OCI-LY1 (cell line): ENCODE measurements around the gene TLE2.
"Not testable (repeated sequence)": the region's sequence is repeated elsewhere in the genome, so short reads cannot be mapped to it uniquely, and the experiment has no call there.

Experiments used
- CTCF ChIP-seq: fragments of 200-600 bp; sonication (generic), shearing (Covaris generic); IDR thresholded peaks from 2 replicates; pipeline ENCODE4 v1.5.1; 2017; ENCODE audit warnings: mild to moderate bottlenecking, antibody characterized with exemption, low read length, moderate library complexity, mixed read lengths
- EZH2 ChIP-seq: fragments of 200-600 bp; sonication (generic), shearing (Covaris generic); IDR thresholded peaks from 2 replicates; pipeline ENCODE4 v1.8.0; 2017; ENCODE audit warnings: borderline replicate concordance, mixed run types, mild to moderate bottlenecking, antibody characterized with exemption, low read length, moderate library complexity, mixed read lengths

- TF ChIP-seq EZH2, CTCF: not testable (repeated sequence)
These were observed 36.7 kb downstream of the TLE2 start for GRCh38 chr19:2992333-2992732.
